KMS-11 (cell line): Measurements from ENCODE around the gene RPL21.

Experiments
- H2AFZ ChIP-seq: fragments of 200-600 bp; sonication (generic); 2 replicates; pipeline ENCODE4 v1.6.1; 2016; ENCODE audit warnings: antibody characterized with exemption, mixed run types, low read depth
- H3K27ac ChIP-seq: fragments of 200-600 bp; sonication (generic); 2 replicates; pipeline ENCODE4 v1.6.1; 2016; ENCODE audit warnings: mild to moderate bottlenecking, mixed run types
- H3K27me3 ChIP-seq: fragments of 200-600 bp; sonication (generic); 2 replicates; pipeline ENCODE4 v1.6.1; 2017; ENCODE audit warnings: mild to moderate bottlenecking, low read depth, mixed run types, moderate library complexity; ENCODE audit not compliant: insufficient read depth
- H3K36me3 ChIP-seq: fragments of 200-600 bp; sonication (generic); 2 replicates; pipeline ENCODE4 v1.6.1; 2017; ENCODE audit warnings: mild to moderate bottlenecking, mixed run types; ENCODE audit not compliant: insufficient read depth
- H3K4me1 ChIP-seq: fragments of 200-600 bp; sonication (generic); 2 replicates; pipeline ENCODE4 v1.6.1; 2016; ENCODE audit warnings: mild to moderate bottlenecking, low read depth, mixed run types; ENCODE audit not compliant: poor library complexity, severe bottlenecking
- H3K4me2 ChIP-seq: fragments of 200-600 bp; sonication (generic); 2 replicates; pipeline ENCODE4 v1.7.0; 2016; ENCODE audit warnings: mild to moderate bottlenecking, mixed run types
- H3K4me3 ChIP-seq: fragments of 200-600 bp; sonication (generic); IDR thresholded peaks from 2 replicates; pipeline ENCODE4 v1.6.1; 2017; ENCODE audit warnings: low read depth, low read length, mixed read lengths; ENCODE audit not compliant: insufficient read depth
- H3K79me2 ChIP-seq: fragments of 200-600 bp; sonication (generic); 2 replicates; pipeline ENCODE4 v1.6.1; 2016; ENCODE audit warnings: low read depth, mixed run types; ENCODE audit not compliant: insufficient read depth
- H3K9ac ChIP-seq: fragments of 200-600 bp; sonication (generic); 2 replicates; pipeline ENCODE4 v1.6.1; 2016; ENCODE audit warnings: mild to moderate bottlenecking, mixed run types
- H4K20me1 ChIP-seq: fragments of 200-600 bp; sonication (generic); 2 replicates; pipeline ENCODE4 v1.6.1; 2016; ENCODE audit warnings: mild to moderate bottlenecking, mixed run types; ENCODE audit not compliant: insufficient read depth
- CTCF ChIP-seq: fragments of 200-600 bp; sonication (generic); conservative IDR thresholded peaks from 2 replicates; pipeline ENCODE4 v1.6.1; 2017; ENCODE audit warnings: low read depth, mild to moderate bottlenecking, antibody characterized with exemption, low read length, moderate library complexity, mixed read lengths

The RPL21 gene

GRCh38 chr13:27274631-27275030 is 23.3 kb downstream of the RPL21 start:
- H3K4me3 ChIP-seq = no peak overlapping the region
- no peak overlapping the region for H3K27ac ChIP-seq
- no peak overlapping the region for H3K4me2 ChIP-seq
- H3K4me1 ChIP-seq = no peaks in the 10 kb centered on the region
- H2AFZ ChIP-seq = no peak overlapping the region
- H4K20me1 ChIP-seq = no peaks in the 10 kb centered on the region
- no peaks in the 10 kb centered on the region for H3K27me3 ChIP-seq
- no peak overlapping the region for H3K9ac ChIP-seq
- no peaks in the 10 kb centered on the region for H3K36me3 ChIP-seq
- TF ChIP-seq CTCF = no peak
- H3K79me2 ChIP-seq = no peaks in the 10 kb centered on the region

GRCh38 chr13:27276188-27276587 is 24.8 kb downstream of the RPL21 start:
- Histone ChIP-seq H3K36me3 (no peaks in the 10 kb centered on the region), H3K27me3 (no peaks in the 10 kb centered on the region)

GRCh38 chr13:27279506-27279905 is 28.1 kb downstream of the RPL21 start:
- TF ChIP-seq CTCF = no peak
- Histone ChIP-seq H3K4me2 (no peak overlapping the region), H3K79me2 (no peaks in the 10 kb centered on the region), H3K9ac (no peak overlapping the region), H3K36me3 (no peaks in the 10 kb centered on the region), H3K27ac (no peak overlapping the region), H2AFZ (no peak overlapping the region), H4K20me1 (no peaks in the 10 kb centered on the region), H3K27me3 (no peaks in the 10 kb centered on the region), H3K4me3 (no peak overlapping the region), H3K4me1 (no peaks in the 10 kb centered on the region)

More at GRCh38 chr13:27276188-27276587, 24.8 kb downstream of the RPL21 start:
- Histone ChIP-seq H3K79me2 (no peaks in the 10 kb centered on the region), H3K4me2 (no peak overlapping the region), H3K27ac (no peak overlapping the region), H3K4me3 (no peak overlapping the region), H2AFZ (no peak overlapping the region), H3K9ac (no peak overlapping the region), H4K20me1 (no peaks in the 10 kb centered on the region), H3K4me1 (no peaks in the 10 kb centered on the region)
- TF ChIP-seq CTCF = no peak

DNA sequence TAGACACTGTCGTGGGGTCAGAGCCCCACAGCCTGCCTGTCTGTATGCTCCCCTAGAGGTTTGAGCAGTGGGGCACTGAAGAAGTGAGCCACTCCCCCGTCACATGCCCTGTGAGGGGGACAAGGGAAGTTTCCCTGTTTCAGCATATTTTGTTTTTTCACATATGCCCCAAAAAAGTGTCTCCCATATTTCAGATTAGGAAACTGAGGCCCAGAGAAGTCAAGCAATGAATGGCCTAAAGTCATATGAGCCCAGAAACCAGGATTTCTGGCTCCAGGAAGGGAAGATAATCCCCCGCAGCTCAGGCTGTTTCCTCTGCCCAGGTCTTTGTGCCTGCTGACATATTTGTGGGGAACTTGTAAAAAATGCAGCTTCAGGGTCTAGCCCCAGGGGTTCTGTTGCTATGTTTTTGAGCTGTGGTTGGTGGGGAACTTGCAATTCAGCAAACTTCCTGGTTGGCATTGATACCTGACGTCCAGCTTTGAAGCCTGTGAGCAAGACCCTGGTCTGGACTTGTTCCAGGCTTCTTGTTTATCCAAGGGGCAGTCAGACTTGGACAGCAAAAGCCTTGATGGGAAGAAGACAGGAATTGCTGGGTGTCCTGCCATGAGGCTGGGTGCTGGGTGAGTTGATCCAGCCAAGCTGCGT is 28.8 kb downstream of the RPL21 start:
- no peak overlapping the region for H3K4me3 ChIP-seq
- no peak overlapping the region for H3K4me2 ChIP-seq
- H4K20me1 ChIP-seq = no peaks in the 10 kb centered on the region
- no peak overlapping the region for H3K27ac ChIP-seq
- no peaks in the 10 kb centered on the region for H3K27me3 ChIP-seq
- no peaks in the 10 kb centered on the region for H3K36me3 ChIP-seq
- H3K9ac ChIP-seq = no peak overlapping the region
- no peak for TF ChIP-seq CTCF
- H2AFZ ChIP-seq = no peak overlapping the region
- H3K79me2 ChIP-seq = no peaks in the 10 kb centered on the region
- H3K4me1 ChIP-seq = no peaks in the 10 kb centered on the region
